ENCODE results near the gene MEAK7.

MEAK7 gene

DNA sequence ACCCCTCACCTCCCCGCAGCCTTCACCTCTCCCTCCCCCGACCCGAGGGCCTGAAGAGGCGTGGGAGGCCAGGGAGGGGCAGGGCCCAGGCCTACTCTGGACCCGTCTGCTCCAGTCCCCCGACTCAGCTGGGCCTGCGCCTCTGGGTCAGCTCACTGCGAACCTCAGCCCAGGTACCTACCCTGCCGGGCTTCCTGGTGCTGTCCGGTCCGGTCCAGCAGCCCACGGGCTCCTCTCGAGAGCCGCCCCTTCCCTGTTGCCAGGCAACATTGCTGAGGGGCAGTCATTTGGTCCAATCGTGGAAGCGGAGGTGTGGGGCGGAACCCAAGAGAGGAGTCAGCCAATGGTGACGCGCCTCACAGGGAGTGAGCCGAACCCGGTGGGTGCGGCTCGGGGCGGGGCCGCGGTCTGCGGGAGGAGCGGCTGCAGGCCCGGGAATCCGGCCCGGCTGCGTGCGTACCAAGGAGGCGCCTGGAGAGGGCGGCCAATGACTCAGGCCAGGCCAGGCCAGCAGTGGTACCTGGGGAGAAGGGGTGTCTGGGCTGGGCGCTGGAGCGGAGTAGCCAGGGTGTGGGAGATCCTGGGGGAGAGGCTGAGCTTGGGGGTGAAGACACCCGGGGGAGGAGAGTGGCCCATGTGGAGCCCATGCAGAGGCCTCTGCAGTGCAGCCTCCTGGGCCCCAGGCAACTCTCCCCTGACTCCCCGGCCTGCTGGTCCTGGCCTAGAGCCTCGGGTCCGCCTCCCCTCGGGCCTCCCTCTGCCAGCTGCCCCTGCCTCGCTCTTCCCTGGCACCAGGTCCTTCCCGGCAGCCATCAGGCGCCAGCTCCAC is at the start of gene MEAK7:
Gene MEAK7, minus strand, starts transcription at position 240 of the 829 bp plus-strand sequence. CDS start 6,573 bp downstream, outside the sequence.
- DNase-seq, result peak; percentile 96

GRCh38 chr16:84553873-84554399 is 49.5 kb upstream of the MEAK7 start:
- DNase-seq, result no peak

- DNase-seq, result no peak
Measured at GRCh38 chr16:84552135-84552534, 47.7 kb upstream of the MEAK7 start.

- no peak for DNase-seq
Measured at GRCh38 chr16:84550096-84550495, 45.6 kb upstream of the MEAK7 start.

DNA sequence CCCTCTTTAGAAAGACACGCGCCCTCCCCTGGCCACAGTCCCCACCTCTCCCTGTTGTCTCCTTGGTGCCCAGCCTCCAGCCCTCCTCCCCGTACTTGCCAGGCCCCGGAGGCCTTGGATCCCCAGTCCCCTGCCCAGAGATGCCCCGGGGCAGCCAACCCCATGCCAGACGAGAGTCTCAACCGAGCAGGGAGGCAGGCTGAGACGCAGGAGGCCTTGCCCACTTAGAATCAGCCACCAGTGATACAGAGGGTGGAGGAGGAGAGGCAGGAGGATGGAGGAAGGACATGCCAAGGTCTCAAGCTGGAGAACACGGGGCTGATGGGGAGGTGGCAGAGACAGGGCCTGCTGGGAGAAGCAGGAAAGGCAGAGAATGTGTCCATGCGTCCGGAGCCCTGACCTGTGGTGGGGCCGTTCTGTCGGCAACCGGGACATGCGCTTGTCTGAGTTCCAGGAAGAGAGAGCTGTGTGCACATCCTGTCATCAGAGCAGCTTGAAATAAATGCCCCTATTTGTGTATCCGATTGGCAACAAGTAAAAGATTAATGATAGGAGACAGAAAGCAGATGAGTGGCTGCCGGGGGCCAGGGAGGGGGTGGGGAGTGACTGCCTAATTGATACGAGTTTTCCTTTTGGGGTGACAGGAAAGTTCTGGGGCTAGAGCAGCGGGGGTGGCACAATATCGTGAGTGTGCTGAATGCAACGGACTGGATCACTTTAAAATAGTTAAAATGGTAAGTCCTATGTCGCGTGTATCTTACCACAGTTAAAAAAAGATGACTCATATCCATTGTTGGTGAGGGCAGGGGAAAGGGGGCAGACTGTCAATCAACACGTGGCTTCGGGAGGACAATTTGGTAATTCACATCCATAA is 44.7 kb upstream of the MEAK7 start:
- no peak for DNase-seq

GRCh38 chr16:84548508-84548907 is 44.0 kb upstream of the MEAK7 start:
- DNase-seq, result no peak

DNA sequence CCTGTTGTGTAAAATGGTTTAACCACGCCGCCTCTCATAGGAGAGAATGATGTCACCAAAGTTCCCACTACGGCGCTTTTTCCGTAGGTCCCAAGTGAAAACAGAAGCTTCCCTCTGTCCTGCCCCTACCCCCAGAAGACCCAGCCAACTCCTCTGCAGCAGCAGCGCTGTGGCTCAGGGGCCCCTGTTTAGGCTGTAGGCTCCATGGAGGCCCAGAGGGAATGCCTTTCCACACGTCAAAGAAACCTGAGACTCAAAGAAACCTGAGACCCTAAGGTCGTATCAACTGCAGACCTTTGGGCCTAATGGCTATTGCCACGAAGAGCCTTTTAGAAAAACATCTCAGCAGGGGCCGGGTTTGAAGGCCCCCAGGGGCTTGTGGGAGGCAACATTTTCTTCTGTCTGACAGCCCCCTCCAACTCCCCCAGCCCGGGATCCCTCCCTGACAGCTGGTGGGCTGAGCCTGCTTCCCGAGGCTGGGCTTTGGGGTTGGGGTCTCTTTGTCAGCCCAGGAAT is 43.1 kb upstream of the MEAK7 start:
- no peak for DNase-seq

GRCh38 chr16:84546669-84547545 is 42.4 kb upstream of the MEAK7 start:
- DNase-seq, result no peak

- peak; percentile 27 for DNase-seq
Measured at GRCh38 chr16:84545114-84545737, 40.8 kb upstream of the MEAK7 start.

- peak; percentile 74 for DNase-seq
Measured at GRCh38 chr16:84544031-84544773, 39.7 kb upstream of the MEAK7 start.

- no peak for DNase-seq
Measured at GRCh38 chr16:84543253-84543652, 38.8 kb upstream of the MEAK7 start.

GRCh38 chr16:84541999-84542817 is 37.7 kb upstream of the MEAK7 start:
- no peak for DNase-seq

DNA sequence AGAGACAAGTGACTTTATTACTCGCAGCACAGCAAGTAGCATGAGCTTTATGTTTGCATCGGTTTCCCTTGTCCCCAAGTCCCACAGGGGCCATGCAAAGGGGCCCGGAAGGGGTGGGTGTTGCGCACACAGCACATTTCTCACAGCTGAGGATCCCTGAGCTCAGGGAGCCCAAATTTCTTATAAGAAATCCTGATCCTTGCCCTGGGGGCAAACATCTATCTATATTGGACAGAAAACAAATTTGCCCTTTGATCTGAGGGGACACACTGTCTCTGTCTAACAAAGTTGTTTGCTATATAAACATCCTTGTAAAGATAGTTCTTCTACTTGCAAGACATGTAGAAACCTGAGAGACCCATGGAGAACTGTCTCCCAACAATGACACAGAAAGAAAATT is 35.7 kb upstream of the MEAK7 start:
- DNase-seq, result no peak

DNA sequence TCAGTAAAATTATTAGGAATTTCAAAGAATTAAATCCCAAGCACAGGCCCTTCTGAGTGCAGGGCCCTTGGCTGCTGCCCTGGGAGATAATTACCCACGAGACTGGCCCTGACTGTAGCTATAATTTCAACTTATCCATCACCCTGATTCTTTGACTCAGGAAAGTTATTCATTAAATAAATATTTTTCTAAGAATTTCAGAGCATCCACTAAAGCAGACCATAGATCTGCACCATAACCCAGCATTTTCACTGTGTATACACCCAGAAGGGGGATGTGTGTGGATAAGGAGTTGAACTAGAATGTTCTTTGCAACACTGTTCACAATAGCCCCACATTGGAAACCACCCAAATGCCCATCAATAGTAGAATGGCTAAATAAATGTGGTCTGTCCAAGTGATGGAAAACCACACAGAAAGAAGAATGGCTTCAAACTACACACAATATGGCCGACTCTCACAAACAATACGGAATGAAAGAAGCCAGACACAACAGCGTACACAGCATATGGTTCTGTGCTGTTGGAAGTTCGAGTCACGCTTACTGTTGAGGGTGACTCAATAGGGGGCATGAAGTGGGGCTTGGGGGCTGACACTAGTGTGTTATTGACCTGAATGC is 33.9 kb upstream of the MEAK7 start:
- no peak for DNase-seq

GRCh38 chr16:84537491-84538151 is 33.2 kb upstream of the MEAK7 start:
- DNase-seq, result peak; percentile 33

- no peak for DNase-seq
Measured at GRCh38 chr16:84535851-84536250, 31.4 kb upstream of the MEAK7 start.

DNA sequence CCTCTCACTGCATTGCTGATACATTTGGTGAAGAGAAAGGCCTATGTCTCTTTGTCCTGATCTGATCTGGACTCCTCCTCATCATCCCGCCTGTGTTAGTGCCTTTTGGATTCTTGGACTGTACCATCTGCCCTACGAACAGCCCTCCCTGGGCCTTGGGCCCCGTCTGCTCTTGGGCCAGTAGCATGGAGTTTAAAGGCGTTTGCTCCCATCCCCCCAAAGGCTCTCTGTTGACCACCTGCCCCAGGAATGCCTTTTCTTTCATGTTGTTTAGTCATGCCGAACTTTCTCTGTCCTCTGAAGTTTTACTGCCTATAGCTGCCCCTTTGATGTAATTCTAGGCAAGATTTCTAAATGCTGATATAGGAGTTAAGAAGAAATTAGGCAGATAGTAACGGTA is 30.9 kb upstream of the MEAK7 start:
- DNase-seq, result no peak

GRCh38 chr16:84534815-84535214 is 30.4 kb upstream of the MEAK7 start:
- DNase-seq, result no peak

DNA sequence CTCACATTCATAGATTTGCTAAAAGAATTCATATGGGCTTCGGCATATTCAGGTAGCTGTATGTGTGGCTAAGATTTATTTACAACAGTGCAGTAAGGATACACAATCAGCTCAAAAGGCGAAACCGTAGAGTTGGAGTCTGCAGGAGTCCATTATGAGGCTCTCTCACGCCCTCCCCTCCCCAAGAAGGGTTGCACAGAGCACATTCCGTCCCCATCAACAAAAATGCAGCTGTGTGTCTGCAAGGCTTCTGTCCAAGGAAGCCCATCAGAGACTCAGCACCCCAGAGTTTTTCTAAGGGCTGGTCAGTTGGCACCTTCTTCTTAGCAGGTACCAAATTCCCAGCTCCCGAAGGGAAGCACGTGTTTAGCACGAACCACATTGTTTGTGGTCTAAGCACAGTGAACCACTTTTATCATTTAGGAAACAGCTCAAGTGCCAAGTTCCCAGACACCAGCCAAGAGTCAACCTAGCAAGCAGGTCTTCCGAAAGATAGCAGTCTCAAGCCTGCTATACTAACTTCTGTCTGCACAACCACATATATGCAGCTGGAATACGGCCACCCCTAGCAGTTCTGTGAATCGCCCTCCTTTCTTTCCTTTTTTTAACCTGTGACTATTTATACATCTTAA is 28.5 kb upstream of the MEAK7 start:
- DNase-seq, result no peak
